HG03039 (cell line): ENCODE measurements around the gene POU2F1.

ENCODE experiments used
- ATAC-seq: cut with Tn5 transposase; IDR thresholded peaks from one replicate; pipeline ENCODE4 v1.9.1; 2021; ENCODE audit warnings: mild to moderate bottlenecking, moderate library complexity; ENCODE audit not compliant: unreplicated experiment

POU2F1 gene

DNA sequence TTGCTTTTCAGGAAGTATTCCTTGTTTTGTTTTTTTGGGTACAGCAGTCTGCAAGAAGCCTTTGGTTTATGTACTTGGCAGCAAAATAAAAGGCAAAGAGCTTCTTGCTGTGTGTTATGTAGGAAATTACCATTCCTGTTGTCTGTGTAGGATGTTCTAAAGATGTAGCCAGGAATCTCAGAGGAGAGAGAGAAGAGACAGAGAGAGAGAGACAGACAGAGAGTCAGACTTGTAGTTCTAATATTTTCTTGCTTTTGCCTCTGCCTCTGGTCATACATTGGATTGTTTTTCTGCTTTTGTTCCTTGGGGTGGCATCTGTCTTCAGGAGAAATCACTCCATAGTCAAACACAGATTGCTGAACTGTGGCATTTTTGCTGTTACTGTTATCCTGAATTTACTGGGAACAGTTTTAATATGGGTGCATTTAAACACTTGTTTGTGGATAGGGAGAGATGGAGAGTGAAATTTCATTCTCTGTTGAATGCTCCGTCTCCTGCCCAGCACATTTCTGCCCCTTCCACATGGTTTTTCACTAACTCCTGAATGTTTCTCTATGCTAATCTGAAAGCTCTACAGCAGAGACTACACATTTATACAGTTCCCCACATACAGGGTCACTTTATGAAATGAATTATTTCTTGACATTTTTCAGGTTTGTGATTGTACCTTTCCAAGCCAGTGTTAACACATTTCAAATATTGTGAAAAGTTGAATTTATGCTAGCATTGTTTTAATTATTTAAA is 49.8 kb downstream of the POU2F1 start:
- ATAC-seq: no peak

DNA sequence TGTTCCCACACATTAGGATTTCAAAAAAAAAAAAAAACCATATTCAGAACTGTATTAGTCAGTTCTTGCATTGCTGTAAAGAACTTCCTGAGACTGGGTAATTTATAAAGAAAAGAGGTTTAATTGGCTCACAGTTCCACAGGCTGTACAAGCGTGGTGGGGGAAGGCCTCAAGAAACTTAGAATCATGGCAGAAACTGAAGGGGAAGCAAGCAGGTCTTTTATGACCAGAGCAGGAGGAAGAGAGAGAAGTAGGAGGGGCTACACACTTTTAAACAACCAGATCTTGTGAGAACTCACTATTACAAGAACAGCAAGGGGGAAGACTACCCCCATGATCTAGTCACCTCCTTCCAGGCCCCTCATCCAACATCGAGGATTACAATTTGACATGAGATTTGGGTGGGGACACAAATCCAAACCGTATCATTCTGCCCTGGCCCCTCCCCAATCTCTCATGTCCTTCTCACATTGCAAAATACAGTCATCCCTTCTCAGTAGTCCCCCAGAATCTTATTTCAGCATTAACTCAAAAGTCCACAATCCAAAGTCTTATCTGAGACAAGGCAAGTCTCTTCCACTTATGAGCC is 51.8 kb downstream of the POU2F1 start:
- ATAC-seq: no peak

DNA sequence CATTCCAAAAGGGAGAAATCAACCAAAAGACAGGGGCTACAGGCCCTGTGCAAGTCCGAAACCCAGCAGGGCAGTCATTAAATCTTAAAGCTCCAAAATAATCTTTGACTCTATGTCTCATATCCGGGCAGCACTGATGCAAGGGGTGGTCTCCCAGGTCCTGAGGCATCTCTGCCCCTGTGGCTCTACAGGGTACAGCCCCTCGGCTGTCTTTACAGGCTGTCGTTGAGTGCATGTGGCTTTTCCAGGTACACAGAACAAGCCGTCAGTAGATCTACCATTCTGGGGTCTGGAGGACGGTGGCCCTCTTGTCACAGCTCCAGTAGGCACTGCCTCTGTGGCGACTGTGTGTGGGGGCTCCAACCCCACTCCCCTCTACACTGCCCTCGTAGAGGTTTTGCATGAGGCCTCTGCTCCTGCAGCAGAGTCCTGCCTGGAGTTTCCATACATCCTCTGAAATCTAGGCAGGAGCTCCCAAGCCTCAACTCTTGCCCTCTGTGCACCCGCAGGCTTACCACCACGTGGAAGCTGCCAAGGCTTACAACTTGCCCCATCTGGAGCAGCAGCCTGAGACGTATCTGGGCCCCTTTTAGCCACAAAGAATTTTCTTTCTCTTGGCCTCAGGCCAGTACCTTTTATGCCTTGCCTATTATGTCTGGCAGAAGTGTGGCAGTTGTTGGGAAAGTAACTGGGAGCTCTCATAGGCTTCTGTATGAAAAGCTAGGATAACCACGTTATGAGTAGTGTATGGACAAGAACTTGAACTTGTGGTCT is 52.5 kb downstream of the POU2F1 start:
- no peak for ATAC-seq

DNA sequence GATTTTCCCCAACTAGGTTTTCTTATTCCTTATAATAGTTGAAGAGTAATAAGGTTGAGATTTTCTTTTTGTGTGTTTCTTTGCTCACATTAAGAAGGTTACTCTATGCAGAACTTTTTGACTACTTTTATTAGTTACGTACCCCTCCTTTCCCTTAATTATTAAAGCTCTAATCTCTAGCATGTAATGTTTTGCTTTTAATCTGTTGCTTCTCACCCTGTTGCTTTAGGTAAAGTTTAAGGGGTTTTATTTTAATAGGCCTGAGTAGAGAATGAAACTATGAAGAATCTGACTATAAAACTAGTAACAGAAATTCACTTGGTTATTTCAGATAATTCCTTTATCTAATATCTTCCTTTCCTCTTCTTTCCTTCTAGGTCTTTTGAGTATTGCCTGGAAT is 53.4 kb downstream of the POU2F1 start:
- no peak for ATAC-seq

DNA sequence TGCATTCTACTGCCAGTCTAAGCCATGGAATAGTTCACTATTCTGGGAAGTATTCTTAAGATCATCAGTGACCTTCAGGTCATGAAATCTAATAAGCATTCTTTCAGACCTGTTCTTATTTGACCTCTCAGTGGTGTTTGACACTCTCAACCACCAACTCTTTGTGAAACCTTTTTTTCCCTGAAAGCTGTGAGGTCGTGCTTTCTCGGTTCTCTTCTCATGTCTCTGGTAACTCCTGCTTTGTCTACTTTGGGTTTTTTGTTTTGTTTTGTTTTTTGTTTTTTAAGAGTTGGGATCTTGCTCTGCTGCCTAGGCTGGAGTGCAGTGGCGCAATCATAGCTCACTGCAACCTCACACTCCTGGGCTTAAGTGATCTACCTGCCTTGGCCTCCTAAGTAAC is 56.3 kb downstream of the POU2F1 start:
- ATAC-seq: peak; percentile 58

DNA sequence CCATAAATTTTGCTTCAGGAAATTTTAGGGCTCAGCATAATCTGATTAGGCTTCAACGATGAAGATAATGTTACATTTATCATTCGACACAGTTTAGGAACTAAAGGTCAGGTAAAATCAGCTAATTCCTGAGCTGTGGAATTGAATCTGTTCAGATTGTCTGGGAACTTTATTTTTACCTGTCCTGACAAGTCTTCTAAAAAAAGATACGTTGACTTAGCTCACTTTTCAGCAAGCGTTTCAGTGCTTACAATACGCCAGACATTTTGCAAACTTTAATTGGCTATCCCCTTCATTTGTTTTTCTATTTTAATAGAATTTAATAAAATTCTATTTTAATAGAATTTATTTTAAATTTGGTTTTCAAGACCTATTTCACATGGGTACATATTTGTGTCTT is 57.8 kb downstream of the POU2F1 start:
- no peak for ATAC-seq

DNA sequence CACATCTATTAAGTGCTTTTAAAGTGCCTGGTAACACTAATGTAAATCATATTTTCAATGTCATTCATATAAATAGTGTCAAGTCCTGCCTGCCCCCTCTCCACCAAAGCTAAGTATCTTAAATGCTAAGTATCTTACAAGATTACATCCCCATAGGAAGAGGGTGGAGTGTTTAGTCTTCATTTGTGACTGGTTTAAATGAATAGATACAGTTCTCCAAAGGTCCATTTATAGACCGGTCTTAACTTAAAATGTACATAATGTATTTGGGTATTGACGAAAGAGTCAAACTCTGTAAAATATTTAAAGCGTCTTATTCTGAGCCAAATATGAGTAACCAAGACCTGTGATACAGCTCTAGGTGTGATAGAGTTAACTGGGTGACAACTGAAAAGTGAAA is 60.2 kb downstream of the POU2F1 start:
- ATAC-seq: no peak

DNA sequence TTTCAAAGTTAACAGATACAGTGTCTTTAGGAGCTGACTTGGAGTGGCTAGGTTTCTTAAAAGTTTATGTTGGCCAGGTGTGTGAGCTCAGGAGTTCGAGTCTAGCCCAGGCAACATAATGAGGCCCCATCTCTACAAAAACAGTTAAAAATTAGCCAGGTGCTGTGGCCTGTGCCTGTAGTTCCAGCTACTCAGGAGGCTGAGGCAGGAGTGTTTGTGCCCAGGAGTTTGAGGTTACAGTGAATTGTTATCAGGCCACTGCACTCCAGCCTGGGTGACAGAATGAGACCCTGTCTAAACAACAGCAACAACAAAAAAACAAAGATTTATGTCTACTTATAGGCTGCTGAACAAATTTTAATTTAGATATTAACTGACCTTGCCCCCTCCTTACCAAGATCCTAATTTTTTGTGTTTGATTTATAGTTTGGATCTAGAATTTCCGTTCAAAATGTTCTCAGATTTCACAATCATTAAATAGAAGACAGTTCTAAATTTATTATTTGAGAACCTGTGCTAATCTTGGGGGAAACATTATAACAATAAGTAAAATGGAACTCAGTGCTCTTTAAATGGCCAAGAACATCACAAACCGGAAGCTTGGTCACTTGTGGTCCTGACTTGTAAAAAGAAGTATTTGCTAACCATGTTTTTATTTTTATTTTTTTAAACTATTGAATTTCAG is 67.8 kb downstream of the POU2F1 start:
- ATAC-seq: no peak

DNA sequence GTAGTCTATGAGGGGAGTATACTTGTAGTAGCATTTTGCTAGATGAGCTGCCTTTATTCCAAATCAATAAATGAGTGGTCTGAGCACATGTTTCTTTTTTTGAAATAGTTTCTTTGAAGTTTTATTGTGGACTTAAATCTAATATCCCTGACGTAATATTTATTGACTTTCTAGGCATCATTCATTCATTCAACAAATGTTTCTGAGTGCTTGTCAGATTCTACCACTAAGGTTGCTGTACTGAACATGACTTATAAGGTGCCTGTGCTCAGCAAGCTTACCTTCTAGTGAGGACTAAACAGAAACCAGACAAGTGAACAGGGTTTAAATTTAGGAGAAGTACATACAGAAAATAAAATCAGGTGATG is 68.4 kb downstream of the POU2F1 start:
- ATAC-seq: no peak

DNA sequence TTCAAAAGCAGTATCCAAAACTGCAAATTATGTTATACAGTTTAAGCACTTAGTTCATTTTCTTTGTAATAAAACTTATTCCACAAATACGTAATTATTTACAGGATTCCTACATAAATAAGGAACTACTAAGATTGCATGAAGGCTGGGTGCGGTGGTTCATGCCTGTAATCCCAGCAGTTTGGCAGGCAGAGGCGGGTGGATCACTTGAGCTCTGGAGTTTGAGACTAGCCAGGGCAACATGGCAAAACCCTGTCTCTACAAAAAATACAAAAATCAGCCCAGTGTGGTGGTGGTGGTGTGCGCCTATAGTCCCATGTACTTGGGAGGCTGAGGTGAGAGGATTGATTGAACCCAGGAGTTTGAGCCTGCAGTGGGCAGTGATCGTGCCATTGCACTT is 69.3 kb downstream of the POU2F1 start:
- no peak for ATAC-seq

DNA sequence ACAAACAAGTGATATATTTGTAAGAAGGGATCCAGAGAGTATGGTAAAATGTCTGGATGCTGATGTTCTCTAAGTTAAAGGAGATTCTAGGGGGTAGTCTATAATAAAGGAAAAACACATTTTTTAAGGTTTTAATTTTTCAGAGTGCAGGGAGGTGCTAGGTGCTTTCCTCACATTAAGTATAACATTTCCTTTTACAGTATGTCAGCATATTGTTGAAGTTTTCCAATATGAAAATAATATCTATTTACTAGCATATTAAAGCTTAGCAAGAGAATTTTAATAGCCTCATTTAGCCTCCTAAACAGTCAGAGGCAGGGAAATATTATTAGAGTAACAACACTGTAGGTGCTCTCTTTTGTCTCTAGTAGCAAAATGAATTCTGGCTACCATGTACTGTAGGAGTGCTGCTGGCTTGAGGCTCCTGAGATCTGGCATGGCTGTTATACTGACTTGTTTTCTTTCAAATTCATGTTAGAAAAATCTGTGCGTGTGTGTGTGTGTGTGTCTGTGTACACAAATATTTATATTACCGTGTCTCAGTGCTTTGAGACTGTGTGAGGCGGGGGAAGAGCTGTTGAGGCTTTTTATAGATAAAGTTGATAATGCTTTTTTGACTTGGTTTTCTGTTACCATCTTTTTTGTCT is 71.0 kb downstream of the POU2F1 start:
- ATAC-seq: no peak

DNA sequence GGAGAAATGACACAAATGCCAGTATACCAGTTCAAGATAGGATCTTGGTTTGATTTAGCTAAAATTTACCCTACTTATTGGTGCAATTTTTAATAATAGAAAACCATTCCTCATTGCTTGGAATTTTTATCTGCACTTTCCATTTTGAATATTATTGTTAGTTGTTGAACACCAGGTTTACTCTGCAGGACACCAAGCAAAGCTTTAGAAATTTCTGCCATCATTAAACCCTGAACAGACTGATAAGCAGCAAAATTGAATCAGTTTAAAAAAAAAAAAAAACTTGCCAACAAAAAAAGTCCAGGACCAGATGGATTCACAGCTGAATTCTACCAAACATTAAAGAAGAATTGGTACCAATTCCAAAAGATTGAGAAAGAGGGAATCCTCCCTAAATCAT is 71.5 kb downstream of the POU2F1 start:
- ATAC-seq: no peak

DNA sequence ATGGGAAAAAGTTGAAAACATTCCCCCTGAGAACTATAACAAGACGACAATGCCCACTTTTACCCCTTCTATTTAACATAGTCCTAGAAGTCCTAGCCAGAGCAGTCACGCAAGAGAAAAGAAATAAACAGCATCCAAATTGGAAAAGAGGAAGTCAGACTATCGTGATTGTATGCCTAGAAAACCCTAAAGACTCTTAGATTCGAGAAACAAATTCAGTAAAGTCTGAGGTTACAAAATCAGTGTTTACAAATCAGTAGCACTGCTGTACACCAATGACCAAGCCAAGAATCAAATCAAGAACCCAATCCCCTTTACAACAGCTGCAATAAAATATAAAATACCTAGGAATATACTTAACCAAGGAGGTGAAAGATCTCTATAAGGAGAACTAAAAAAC is 72.4 kb downstream of the POU2F1 start:
- ATAC-seq: no peak

DNA sequence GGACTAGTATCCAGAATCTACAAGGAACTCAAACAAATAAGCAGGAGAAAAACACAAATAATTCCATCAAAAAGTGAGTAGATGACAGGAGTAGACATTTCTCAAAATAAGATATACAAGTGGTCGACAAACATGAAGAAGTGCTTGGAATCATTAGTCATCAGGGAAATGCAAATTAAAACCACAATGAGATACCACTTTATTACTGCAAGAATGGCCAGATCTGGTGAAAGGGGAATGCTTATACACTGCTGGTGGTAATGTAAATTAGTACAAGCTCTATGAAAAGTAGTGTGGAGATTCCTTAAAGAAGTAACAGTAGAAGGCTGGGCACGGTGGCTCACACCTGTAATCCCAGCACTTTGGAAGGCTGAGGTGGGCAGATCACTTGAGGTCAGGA is 73.8 kb downstream of the POU2F1 start:
- ATAC-seq: no peak

DNA sequence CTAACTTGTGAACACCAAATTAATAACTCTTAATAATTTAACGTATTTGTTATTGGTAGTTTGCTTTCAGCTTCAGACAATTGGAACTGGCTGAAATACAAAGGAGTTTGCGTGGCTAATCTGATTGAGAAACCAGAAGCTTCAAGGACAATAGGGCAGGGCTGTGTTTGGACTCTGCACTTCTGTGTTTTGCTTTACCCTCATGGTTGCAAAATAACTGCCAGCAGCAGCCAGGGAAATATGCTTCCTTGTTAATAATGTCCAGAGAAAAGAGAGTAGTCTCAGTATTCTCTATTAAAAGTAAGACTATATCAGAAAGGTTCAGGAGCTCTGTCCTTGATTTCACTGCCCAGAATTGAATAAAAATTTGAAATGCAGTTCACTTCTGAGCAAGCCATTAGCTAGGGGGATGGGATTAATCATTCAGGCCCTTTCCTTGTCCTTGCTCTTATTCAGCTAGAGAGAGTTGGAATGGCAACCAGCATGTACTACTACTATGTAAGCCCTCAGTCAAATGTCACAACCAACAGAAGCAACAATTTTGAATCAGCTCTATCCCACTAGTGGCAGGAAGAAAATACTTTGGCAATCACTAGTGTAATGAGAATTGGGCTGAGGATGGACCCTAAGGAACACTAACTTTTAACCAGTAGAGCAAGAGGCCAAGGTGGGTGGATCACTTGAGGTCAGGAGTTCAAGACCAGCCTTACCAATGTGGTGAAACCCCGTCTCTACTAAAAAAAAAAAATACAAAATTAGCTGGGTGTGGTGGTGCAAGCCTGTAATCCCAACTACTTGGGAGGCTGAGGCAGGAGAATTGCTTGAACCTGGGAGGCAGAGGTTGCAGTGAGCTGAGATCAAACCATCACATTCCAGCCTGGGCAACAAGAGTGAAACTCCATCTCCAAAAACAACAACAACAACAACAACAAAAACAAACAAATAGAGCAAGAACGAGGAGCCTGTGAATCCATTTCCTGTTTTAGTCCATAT is 76.8 kb downstream of the POU2F1 start:
- no peak for ATAC-seq

DNA sequence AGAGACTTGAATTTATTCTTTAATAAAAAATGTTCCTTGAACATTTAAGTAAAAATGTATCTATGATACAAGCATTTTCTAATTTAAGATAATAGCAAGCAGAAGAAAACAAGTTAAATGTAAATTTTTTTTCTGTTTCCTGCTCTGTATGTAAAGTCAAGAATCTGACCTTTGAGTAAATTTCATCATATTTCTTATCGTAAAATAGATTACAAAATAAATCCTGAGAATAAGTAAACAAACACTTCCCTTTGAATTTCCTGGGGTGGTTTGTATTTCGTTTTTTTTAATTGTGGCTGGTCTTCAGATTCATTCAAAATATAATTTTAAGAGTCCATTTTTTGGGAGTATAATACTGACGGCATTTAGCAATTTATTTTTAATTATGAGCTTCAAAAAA is 77.6 kb downstream of the POU2F1 start:
- ATAC-seq: no peak

DNA sequence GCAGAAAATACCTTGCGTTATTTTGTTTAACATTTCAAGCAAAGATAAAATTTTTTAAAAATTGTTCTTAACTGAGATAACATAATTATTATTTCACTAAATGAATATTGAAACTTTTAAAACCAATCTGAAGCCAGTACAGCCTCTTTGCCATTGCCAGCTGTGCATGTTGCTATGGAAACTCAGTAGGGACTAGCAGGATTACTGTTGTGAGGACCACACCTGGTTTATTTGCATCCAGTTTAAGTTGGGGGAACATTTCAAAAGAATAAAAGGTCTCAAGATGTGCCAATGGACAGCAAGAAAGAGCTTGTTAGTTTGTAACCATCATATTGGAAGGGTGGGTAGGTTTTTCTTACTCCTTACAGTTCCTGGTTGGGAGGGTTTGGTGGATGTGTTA is 80.7 kb downstream of the POU2F1 start:
- ATAC-seq: no peak

DNA sequence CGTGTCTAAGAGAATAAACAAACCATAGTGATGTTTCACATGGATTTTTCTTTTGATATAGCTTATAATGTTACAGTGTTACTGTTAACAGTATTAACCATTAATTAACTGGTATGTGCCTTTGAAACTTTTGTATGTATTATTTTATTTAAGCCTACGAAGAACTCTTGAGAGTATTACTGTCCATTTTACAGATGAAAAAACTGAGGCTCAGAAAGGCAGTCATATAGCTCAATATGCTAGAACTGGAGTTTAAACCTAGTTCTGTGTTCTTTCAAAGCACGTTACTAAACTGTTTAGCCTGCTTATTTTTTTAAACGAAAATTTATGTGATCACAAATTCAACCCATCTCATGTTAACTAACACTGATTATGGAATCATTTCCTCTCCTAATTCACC is 83.5 kb downstream of the POU2F1 start:
- ATAC-seq: no peak

DNA sequence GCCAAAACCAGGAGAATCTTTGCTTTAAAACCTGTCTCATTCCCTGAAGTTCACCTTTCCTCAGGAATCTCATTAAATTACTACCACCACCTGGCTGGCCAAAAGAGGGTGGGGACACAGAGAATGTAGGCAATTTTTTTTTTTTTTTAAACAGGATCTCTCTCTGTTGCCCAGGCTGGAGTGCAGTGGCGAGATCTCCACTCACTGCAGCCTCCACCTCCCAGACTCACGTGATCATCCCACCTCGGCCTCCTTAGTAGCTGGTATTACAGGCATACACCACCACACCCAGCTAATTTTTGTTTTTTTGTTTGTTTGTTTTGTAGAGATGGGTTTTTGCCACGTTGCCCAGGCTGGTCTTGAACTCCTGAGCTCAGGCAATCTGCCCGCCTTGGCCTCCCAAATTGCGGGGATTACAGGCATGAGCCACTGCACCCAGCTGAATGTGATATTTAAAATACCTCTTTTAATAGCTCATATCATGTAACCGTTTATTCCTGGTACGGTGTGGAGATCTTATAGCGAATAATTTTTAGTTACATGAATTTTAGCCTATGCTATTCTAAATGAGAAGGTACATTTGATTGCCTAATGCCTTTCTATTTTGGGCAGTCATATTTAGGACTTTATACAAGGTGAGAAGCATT is 84.5 kb downstream of the POU2F1 start:
- no peak for ATAC-seq
